Mesendoderm (in vitro differentiated cells): Measurements from ENCODE around the gene ERN1.

Source experiments
- DNase-seq: peaks from one replicate; pipeline ENCODE4 v3.0.0; 2013
- H2AK5ac ChIP-seq: 2 replicates; pipeline ENCODE4 v1.6.1; 2013; ENCODE audit warnings: low read length, inconsistent platforms
- H2BK120ac ChIP-seq: 2 replicates; pipeline ENCODE4 v1.6.1; 2013; ENCODE audit warnings: low read depth, mild to moderate bottlenecking, low read length, moderate library complexity, mixed read lengths
- H2BK15ac ChIP-seq: replicated peaks from 2 replicates; pipeline ENCODE4 v1.6.1; 2013; ENCODE audit warnings: low read depth, mild to moderate bottlenecking, moderate library complexity
- H2BK5ac ChIP-seq: 2 replicates; pipeline ENCODE4 v1.6.1; 2013; ENCODE audit warnings: low read length, inconsistent platforms
- H3K18ac ChIP-seq: 2 replicates; pipeline ENCODE4 v1.6.1; 2013; ENCODE audit warnings: mild to moderate bottlenecking, low read length, mixed read lengths
- H3K23ac ChIP-seq: one replicate; pipeline ENCODE4 v1.6.1; 2013; ENCODE audit warnings: low read length
- H3K27ac ChIP-seq: 2 replicates; pipeline ENCODE4 v1.5.1; 2013; ENCODE audit warnings: low read depth, mild to moderate bottlenecking, inconsistent platforms, low read length, moderate library complexity
- H3K27me3 ChIP-seq: 2 replicates; pipeline ENCODE4 v1.6.1; 2013; ENCODE audit warnings: low read length, control low read depth, mild to moderate bottlenecking, inconsistent platforms; ENCODE audit not compliant: insufficient read depth, poor library complexity
- H3K36me3 ChIP-seq: 2 replicates; pipeline ENCODE4 v1.6.1; 2013; ENCODE audit warnings: low read length, inconsistent platforms; ENCODE audit not compliant: control insufficient read depth, insufficient read depth
- H3K4ac ChIP-seq: one replicate; pipeline ENCODE4 v1.6.1; 2013; ENCODE audit warnings: low read depth, mild to moderate bottlenecking, low read length, moderate library complexity
- H3K4me1 ChIP-seq: 2 replicates; pipeline ENCODE4 v1.6.1; 2013; ENCODE audit warnings: low read depth, low read length, inconsistent platforms; ENCODE audit not compliant: control insufficient read depth
- H3K4me2 ChIP-seq: 2 replicates; pipeline ENCODE4 v1.6.1; 2013; ENCODE audit warnings: low read length
- H3K4me3 ChIP-seq: 2 replicates; pipeline ENCODE4 v1.5.1; 2013; ENCODE audit warnings: mild to moderate bottlenecking, low read length
- H3K56ac ChIP-seq: one replicate; pipeline ENCODE4 v1.6.1; 2013; ENCODE audit warnings: low read length
- H3K79me1 ChIP-seq: 2 replicates; pipeline ENCODE4 v1.6.1; 2013; ENCODE audit warnings: low read length, inconsistent platforms
- H3K79me2 ChIP-seq: 2 replicates; pipeline ENCODE4 v1.6.1; 2013; ENCODE audit warnings: mild to moderate bottlenecking, low read length; ENCODE audit not compliant: control insufficient read depth, insufficient read depth
- H3K9ac ChIP-seq: 2 replicates; pipeline ENCODE4 v1.6.1; 2013; ENCODE audit warnings: low read length, inconsistent platforms
- H4K5ac ChIP-seq: one replicate; pipeline ENCODE4 v1.6.1; 2013; ENCODE audit warnings: low read length
- H4K8ac ChIP-seq: one replicate; pipeline ENCODE4 v1.6.1; 2013; ENCODE audit warnings: low read depth, mild to moderate bottlenecking, control low read depth, low read length, moderate library complexity
- WGBS: extraction: QIAGEN DNeasy Blood & Tissue Kit; methylation state at CpG from one replicate; pipeline ENCODE4 v1.1.7; 2013; ENCODE audit warnings: low lambda C conversion rate, missing lambda C conversion rate; ENCODE audit not compliant: insufficient coverage; ENCODE audit errors: extremely low coverage; 5-methylcytosine and 5-hydroxymethylcytosine counted together

ERN1 gene

DNA sequence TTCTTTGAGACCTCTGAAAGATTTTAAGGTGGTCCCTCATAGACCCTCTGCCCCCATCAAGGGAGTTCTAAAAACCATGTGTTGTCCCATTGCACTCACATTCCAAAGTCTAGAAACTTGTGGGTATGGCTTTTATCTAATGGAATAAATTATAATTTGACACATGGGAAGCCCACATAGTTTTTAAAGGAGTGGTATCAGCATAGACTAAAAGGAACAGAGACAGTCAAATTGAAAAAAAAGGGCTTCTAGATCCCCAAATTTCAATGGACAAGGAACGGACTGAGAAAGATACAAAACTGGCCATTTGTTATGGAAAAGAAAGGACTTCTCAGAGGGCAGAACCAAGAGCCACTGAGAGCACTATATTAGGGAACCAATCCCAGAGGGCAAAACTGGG, 60.8 kb downstream of the ERN1 start:
- Histone ChIP-seq H3K4ac (no peak overlapping the region), H3K4me2 (no peak overlapping the region), H3K9ac (no peak overlapping the region), H3K4me1 (peaks cover under 1% of the 10 kb centered on the region), H2BK120ac (no peak overlapping the region), H2BK15ac (no peak overlapping the region), H3K23ac (no peak overlapping the region), H3K4me3 (no peak overlapping the region), H3K18ac (no peak overlapping the region), H2AK5ac (no peak overlapping the region), H4K5ac (no peak overlapping the region), H4K8ac (no peak overlapping the region), H3K27ac (no peak overlapping the region), H3K79me2 (no peaks in the 10 kb centered on the region), H3K56ac (no peak overlapping the region), H3K79me1 (no peaks in the 10 kb centered on the region), H2BK5ac (no peak overlapping the region), H3K36me3 (no peaks in the 10 kb centered on the region), H3K27me3 (no peaks in the 10 kb centered on the region)
- no CpG with 5 or more reads among the region's 1 CpG for WGBS
- no peak for DNase-seq

DNA sequence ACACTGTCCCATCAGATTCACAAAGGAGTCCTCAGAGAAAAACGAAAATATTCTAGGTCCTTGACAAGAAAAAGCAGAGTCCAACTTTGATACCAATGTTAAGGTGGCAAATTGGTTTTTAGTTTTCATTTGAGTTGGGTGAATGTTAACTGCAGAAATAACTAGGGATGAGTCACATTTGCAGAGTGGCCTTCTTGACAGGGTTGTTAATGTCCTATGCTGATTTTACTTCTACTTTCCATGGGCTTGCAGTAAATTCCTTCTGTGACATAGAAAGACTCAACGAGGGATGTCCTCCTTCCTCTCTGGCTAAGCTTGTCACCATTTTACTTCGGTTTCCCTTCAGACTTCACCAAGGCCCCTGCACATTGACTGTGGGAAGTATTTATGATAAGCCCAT, 62.3 kb downstream of the ERN1 start:
- no peak overlapping the region for H2BK15ac ChIP-seq
- H3K18ac ChIP-seq: no peak overlapping the region
- no peak overlapping the region for H3K4me3 ChIP-seq
- no peak overlapping the region for H2BK120ac ChIP-seq
- no peak overlapping the region for H3K27ac ChIP-seq
- no peak overlapping the region for H3K9ac ChIP-seq
- H3K4me2 ChIP-seq: no peak overlapping the region
- H4K5ac ChIP-seq: no peak overlapping the region
- no peak overlapping the region for H3K56ac ChIP-seq
- no peak overlapping the region for H2BK5ac ChIP-seq
- H3K4ac ChIP-seq: no peak overlapping the region
- no peaks in the 10 kb centered on the region for H3K79me2 ChIP-seq
- DNase-seq: no peak
- H3K27me3 ChIP-seq: no peaks in the 10 kb centered on the region
- H3K79me1 ChIP-seq: no peaks in the 10 kb centered on the region
- H3K4me1 ChIP-seq: peaks cover 3% of the 10 kb centered on the region
- H2AK5ac ChIP-seq: no peak overlapping the region
- no CpG with 5 or more reads among the region's 3 CpGs for WGBS
- H3K36me3 ChIP-seq: no peaks in the 10 kb centered on the region
- no peak overlapping the region for H4K8ac ChIP-seq
- H3K23ac ChIP-seq: no peak overlapping the region

DNA sequence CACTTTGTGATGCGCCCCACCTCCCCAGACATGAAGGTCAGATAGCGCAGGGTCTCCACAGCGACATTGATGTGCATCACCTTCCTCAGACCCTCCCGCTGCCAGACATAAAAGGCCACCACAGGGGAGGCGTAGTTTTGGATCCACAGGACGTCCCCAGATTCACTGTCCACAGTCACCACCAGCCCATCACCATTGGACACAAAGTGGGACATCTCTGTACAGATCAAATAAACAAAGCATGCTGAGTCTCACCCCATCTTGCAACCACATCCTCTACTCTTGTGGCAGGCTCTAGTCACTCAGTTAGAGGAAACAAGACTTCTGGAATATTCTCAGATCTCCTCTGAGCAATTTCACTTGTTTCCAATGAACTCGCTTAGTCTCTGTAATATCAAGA, 63.2 kb downstream of the ERN1 start:
- Histone ChIP-seq H3K23ac (no peak overlapping the region), H3K4me2 (no peak overlapping the region), H3K4me1 (peaks cover 3% of the 10 kb centered on the region), H4K5ac (no peak overlapping the region), H3K4me3 (no peak overlapping the region), H3K79me2 (no peaks in the 10 kb centered on the region), H2BK15ac (no peak overlapping the region), H3K79me1 (no peaks in the 10 kb centered on the region), H3K27ac (no peak overlapping the region), H3K18ac (no peak overlapping the region), H2BK5ac (no peak overlapping the region), H4K8ac (no peak overlapping the region), H3K56ac (no peak overlapping the region), H3K9ac (no peak overlapping the region), H3K27me3 (no peaks in the 10 kb centered on the region), H3K36me3 (no peaks in the 10 kb centered on the region), H2AK5ac (no peak overlapping the region), H2BK120ac (no peak overlapping the region), H3K4ac (no peak overlapping the region)
- WGBS: no CpG with 5 or more reads among the region's 7 CpGs
- no peak for DNase-seq

DNA sequence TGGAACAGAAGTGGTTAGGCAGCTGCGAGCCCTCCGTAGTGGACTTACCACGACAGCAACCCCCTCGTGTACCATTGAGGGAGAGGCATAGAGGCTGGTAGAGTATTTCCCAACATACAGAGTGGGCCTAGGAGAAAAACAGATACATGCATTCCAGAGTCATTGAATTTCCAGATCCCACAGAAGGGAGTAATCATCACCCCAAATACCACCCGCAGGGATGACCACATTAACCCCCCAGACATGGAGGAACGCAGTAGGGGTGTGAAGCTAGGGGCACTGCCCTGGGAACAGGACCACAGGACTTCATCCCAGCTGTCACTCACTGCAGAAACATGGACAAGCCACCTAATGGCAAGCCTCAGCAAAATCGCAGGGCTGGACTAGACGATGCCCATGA, 64.8 kb downstream of the ERN1 start:
- H3K36me3 ChIP-seq: no peaks in the 10 kb centered on the region
- peaks cover 3% of the 10 kb centered on the region for H3K4me1 ChIP-seq
- H3K27me3 ChIP-seq: no peaks in the 10 kb centered on the region
- H3K4me2 ChIP-seq: no peak overlapping the region
- no peak overlapping the region for H3K18ac ChIP-seq
- H3K56ac ChIP-seq: no peak overlapping the region
- no peak overlapping the region for H2BK5ac ChIP-seq
- H3K79me1 ChIP-seq: no peaks in the 10 kb centered on the region
- H2BK120ac ChIP-seq: no peak overlapping the region
- no peak overlapping the region for H4K8ac ChIP-seq
- H3K9ac ChIP-seq: no peak overlapping the region
- no peaks in the 10 kb centered on the region for H3K79me2 ChIP-seq
- H4K5ac ChIP-seq: no peak overlapping the region
- H3K23ac ChIP-seq: no peak overlapping the region
- H3K4me3 ChIP-seq: no peak overlapping the region
- no CpG with 5 or more reads among the region's 8 CpGs for WGBS
- H3K27ac ChIP-seq: no peak overlapping the region
- H3K4ac ChIP-seq: no peak overlapping the region
- DNase-seq: no peak
- no peak overlapping the region for H2BK15ac ChIP-seq
- no peak overlapping the region for H2AK5ac ChIP-seq

DNA sequence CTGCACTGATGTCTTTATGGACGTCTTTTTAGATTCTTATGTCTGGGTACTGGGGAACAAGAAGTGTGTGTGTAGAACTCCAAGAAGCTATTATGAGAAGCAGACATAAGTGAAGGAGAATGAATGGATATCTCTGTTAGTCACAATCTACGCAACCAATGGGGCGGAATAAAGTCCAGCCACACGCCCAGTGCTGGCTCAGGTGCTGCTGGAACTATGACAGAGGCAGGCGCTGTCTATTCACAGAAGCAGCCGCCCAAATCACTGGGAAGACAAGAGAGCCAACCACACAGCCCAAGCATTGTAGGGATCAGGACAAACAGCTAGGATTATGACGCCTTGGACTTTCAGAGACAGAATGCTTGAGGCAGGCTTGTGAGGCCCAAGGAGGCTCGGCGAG, 65.6 kb downstream of the ERN1 start:
- Histone ChIP-seq H2AK5ac (no peak overlapping the region), H2BK120ac (no peak overlapping the region), H3K4me2 (no peak overlapping the region), H3K4me3 (no peak overlapping the region), H3K18ac (no peak overlapping the region), H3K79me2 (no peaks in the 10 kb centered on the region), H3K4me1 (peaks cover 3% of the 10 kb centered on the region), H4K5ac (no peak overlapping the region), H3K27ac (no peak overlapping the region), H3K27me3 (no peaks in the 10 kb centered on the region), H3K79me1 (no peaks in the 10 kb centered on the region), H3K4ac (no peak overlapping the region), H2BK15ac (no peak overlapping the region), H3K9ac (peak overlapping the region; percentile 58), H3K36me3 (no peaks in the 10 kb centered on the region), H3K56ac (peak overlapping the region; percentile 73), H4K8ac (no peak overlapping the region), H3K23ac (no peak overlapping the region), H2BK5ac (no peak overlapping the region)
- no peak for DNase-seq
- WGBS: no CpG with 5 or more reads among the region's 9 CpGs

DNA sequence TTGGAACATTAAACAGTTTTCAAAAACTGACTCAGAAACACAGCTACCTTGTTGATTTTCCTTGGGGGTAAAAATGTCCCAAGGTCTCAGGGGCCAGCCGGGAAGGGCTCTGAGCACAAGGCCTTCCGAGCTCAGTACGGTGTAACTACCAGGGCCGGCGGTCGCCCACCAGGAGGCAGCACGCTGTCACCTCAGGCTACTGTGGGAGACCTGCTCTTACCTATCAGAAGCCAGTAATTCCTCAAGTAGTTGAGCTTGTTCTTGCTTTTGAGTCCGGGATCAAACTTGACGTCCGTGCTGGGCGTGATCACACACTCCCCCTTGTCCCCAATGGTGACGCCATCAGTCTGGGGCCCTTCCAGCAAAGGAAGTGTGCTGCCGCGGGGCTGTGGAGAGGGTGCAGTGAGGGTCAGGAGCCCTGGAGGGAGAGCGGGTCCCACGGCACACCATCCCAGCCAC, 66.1 kb downstream of the ERN1 start:
- no peaks in the 10 kb centered on the region for H3K79me1 ChIP-seq
- no peak overlapping the region for H2BK120ac ChIP-seq
- H3K27me3 ChIP-seq: no peaks in the 10 kb centered on the region
- H3K4me3 ChIP-seq: no peak overlapping the region
- no peak overlapping the region for H4K8ac ChIP-seq
- H3K4me1 ChIP-seq: peaks cover 3% of the 10 kb centered on the region
- H4K5ac ChIP-seq: no peak overlapping the region
- H2BK5ac ChIP-seq: no peak overlapping the region
- H3K56ac ChIP-seq: peak overlapping the region; percentile 73
- no peak overlapping the region for H2BK15ac ChIP-seq
- no peak overlapping the region for H2AK5ac ChIP-seq
- H3K27ac ChIP-seq: no peak overlapping the region
- no peak overlapping the region for H3K18ac ChIP-seq
- H3K79me2 ChIP-seq: no peaks in the 10 kb centered on the region
- no peaks in the 10 kb centered on the region for H3K36me3 ChIP-seq
- DNase-seq: peak; percentile 91
- H3K4me2 ChIP-seq: no peak overlapping the region
- no peak overlapping the region for H3K23ac ChIP-seq
- no peak overlapping the region for H3K4ac ChIP-seq
- WGBS: no CpG with 5 or more reads among the region's 16 CpGs
- H3K9ac ChIP-seq: peak overlapping the region; percentile 58
